OCI-LY1 (cell line): Measurements from ENCODE around the gene NR2F6.

Source experiments
- H2AFZ ChIP-seq: fragments of 200-600 bp; sonication (generic), shearing (Covaris generic); 2 replicates; pipeline ENCODE4 v1.6.0; 2014; ENCODE audit warnings: antibody characterized with exemption, mild to moderate bottlenecking, low read length
- H3F3A ChIP-seq: fragments of 200-600 bp; sonication (generic), shearing (Covaris generic); 2 replicates; pipeline ENCODE4 v1.6.0; 2014; ENCODE audit warnings: mild to moderate bottlenecking, antibody characterized with exemption, low read length, moderate library complexity; ENCODE audit not compliant: insufficient read depth
- H3K27ac ChIP-seq: fragments of 200-600 bp; sonication (generic); 2 replicates; pipeline ENCODE4 v1.5.1; 2014; ENCODE audit warnings: low read length, mixed run types, mild to moderate bottlenecking, low read depth; ENCODE audit not compliant: poor library complexity, severe bottlenecking
- H3K27me3 ChIP-seq: fragments of 200-600 bp; sonication (generic); 2 replicates; pipeline ENCODE4 v1.6.0; 2014; ENCODE audit warnings: antibody characterized with exemption, mild to moderate bottlenecking, low read length, moderate library complexity; ENCODE audit not compliant: insufficient read depth
- H3K36me3 ChIP-seq: fragments of 200-600 bp; sonication (generic); 2 replicates; pipeline ENCODE4 v1.6.1; 2014; ENCODE audit warnings: mild to moderate bottlenecking, antibody characterized with exemption, low read length, moderate library complexity, mixed read lengths; ENCODE audit not compliant: insufficient read depth
- H3K4me1 ChIP-seq: fragments of 200-600 bp; sonication (generic); 2 replicates; pipeline ENCODE4 v1.5.1; 2014; ENCODE audit warnings: mild to moderate bottlenecking, low read length, moderate library complexity; ENCODE audit not compliant: insufficient read depth, severe bottlenecking
- H3K4me2 ChIP-seq: fragments of 200-600 bp; sonication (generic), shearing (Covaris generic); 2 replicates; pipeline ENCODE4 v1.6.1; 2014; ENCODE audit warnings: low read length
- H3K4me3 ChIP-seq: fragments of 200-600 bp; sonication (generic); 2 replicates; pipeline ENCODE4 v1.5.1; 2014; ENCODE audit warnings: low read length, low read depth, mild to moderate bottlenecking, mixed read lengths; ENCODE audit not compliant: poor library complexity, severe bottlenecking
- H3K79me2 ChIP-seq: fragments of 200-600 bp; shearing (Covaris generic); 2 replicates; pipeline ENCODE4 v1.6.1; 2016; ENCODE audit warnings: mixed run types, low read length, mixed read lengths; ENCODE audit not compliant: insufficient read depth
- H3K9ac ChIP-seq: fragments of 200-600 bp; sonication (generic), shearing (Covaris generic); 2 replicates; pipeline ENCODE4 v1.6.1; 2014; ENCODE audit warnings: mild to moderate bottlenecking, low read length, mixed read lengths
- H3K9me2 ChIP-seq: fragments of 200-600 bp; sonication (generic), shearing (Covaris generic); 2 replicates; pipeline ENCODE4 v1.6.1; 2014; ENCODE audit warnings: low read depth, mild to moderate bottlenecking, low read length, mixed read lengths
- H3K9me3 ChIP-seq: fragments of 200-600 bp; shearing (Covaris generic); 2 replicates; pipeline ENCODE4 v1.6.1; 2014; ENCODE audit warnings: low read length, mixed read lengths
- H4K20me1 ChIP-seq: fragments of 200-600 bp; sonication (generic), shearing (Covaris generic); 2 replicates; pipeline ENCODE4 v1.6.0; 2016; ENCODE audit warnings: mild to moderate bottlenecking, low read length; ENCODE audit not compliant: insufficient read depth
- CTCF ChIP-seq: fragments of 200-600 bp; sonication (generic), shearing (Covaris generic); IDR thresholded peaks from 2 replicates; pipeline ENCODE4 v1.5.1; 2017; ENCODE audit warnings: mild to moderate bottlenecking, antibody characterized with exemption, low read length, moderate library complexity, mixed read lengths
- EZH2 ChIP-seq: fragments of 200-600 bp; sonication (generic), shearing (Covaris generic); IDR thresholded peaks from 2 replicates; pipeline ENCODE4 v1.8.0; 2017; ENCODE audit warnings: borderline replicate concordance, mixed run types, mild to moderate bottlenecking, antibody characterized with exemption, low read length, moderate library complexity, mixed read lengths

The NR2F6 gene

DNA sequence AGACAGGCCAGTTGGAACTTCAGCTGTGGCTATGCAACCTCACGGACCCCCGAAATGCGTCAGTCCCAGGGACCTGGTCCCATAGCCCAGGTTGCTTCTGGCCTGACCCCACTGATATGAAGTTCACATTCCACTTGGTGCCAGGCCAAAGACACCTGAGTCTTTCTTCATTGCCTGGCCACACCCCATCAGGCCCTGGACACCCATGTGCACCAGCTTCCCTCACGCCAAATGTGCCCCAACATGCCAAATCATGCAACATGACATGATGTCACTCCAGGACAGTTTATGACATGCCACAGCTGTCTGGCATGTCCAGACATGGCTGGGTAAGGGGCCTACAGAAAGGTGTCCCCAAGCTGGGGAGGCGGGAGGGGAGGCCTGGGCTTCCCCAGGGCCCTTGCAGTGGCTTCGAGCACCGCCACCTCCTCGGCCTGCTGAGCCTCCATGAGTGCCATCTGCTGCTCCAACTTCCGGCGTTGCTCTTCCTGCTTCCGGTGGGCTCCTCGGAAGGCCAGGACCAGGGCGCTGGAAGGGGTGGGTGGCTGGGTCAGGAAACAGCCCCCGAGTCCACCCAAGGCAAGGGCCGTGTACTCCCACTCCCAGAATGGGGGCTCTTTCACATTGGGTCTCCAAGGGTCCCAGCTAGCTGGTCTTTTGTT, 4.3 kb upstream of the NR2F6 start:
- H3K9me3 ChIP-seq, result no peaks in the 10 kb centered on the region
- H3K27ac ChIP-seq, result no peak overlapping the region
- H3K79me2 ChIP-seq, result no peaks in the 10 kb centered on the region
- H3K4me3 ChIP-seq, result no peak overlapping the region
- H4K20me1 ChIP-seq, result no peaks in the 10 kb centered on the region
- 0 out of 2 replicates have a peak, but pooled peaks cover 5% of the 10 kb centered on the region for H3K27me3 ChIP-seq
- H3K9ac ChIP-seq, result no peak overlapping the region
- peaks cover 8% of the 10 kb centered on the region for H3K4me1 ChIP-seq
- no peaks in the 10 kb centered on the region for H3K9me2 ChIP-seq
- no peak for TF ChIP-seq CTCF
- no peak for TF ChIP-seq EZH2
- H3K4me2 ChIP-seq, result no peak overlapping the region
- no peaks in the 10 kb centered on the region for H3K36me3 ChIP-seq
- no peak overlapping the region for H2AFZ ChIP-seq
- no peaks in the 10 kb centered on the region for H3F3A ChIP-seq

GRCh38 chr19:17248011-17248776, 2.5 kb upstream of the NR2F6 start:
- no peaks in the 10 kb centered on the region for H3K9me2 ChIP-seq
- no peak overlapping the region for H3K4me2 ChIP-seq
- TF ChIP-seq CTCF (no peak), EZH2 (no peak)
- H3K9ac ChIP-seq, result no peak overlapping the region
- no peaks in the 10 kb centered on the region for H3K9me3 ChIP-seq
- H3K27ac ChIP-seq, result no peak overlapping the region
- H2AFZ ChIP-seq, result no peak overlapping the region
- H3K36me3 ChIP-seq, result no peaks in the 10 kb centered on the region
- no peaks in the 10 kb centered on the region for H3K79me2 ChIP-seq
- H4K20me1 ChIP-seq, result no peaks in the 10 kb centered on the region
- H3K27me3 ChIP-seq, result no peaks in the 10 kb centered on the region
- H3K4me3 ChIP-seq, result no peak overlapping the region
- H3F3A ChIP-seq, result no peaks in the 10 kb centered on the region
- H3K4me1 ChIP-seq, result peaks cover 25% of the 10 kb centered on the region

DNA sequence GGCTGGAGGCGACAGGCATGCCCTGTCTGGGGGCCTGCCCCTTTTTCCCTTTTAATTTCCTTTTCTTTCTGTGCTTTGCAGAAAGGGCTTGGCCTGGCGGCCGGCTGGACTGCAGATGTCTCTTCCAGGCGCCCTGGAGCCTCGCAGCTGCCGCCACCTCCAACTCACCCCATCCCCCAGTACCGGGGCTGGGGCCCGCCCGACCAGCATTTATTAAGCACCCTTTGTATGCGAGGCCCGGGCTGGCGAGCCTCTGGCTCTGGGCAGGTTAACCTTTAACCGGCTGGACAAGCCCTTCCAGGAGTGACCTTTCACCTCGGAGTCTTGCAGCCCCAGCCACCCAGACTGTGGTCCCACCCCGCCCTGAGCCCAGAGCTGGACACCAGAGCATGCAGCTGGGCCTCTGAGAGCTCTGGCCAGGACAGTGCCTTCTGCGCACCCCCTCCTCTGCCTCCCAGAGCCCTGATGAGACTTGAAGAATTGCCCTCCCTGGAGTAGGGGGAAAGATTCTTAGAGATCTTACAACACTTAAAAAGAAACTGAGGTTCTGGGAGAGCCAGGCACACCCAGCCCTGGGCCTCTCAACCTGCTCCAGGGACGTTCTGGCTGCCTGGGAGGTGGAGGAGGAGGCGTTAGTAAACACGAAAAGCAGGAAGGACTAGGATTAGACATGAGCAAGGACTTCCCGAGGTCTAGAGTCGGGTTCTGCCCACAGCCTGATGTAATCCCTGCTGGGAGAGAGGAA, 1.1 kb upstream of the NR2F6 start:
- TF ChIP-seq CTCF (no peak), EZH2 (no peak)

More for the DNA sequence above, 1.1 kb upstream of the NR2F6 start:
- no peaks in the 10 kb centered on the region for H4K20me1 ChIP-seq
- H3K27me3 ChIP-seq, result no peaks in the 10 kb centered on the region
- H3K27ac ChIP-seq, result peak overlapping the region; percentile 80
- no peaks in the 10 kb centered on the region for H3K9me2 ChIP-seq
- H3K4me1 ChIP-seq, result peaks cover 36% of the 10 kb centered on the region
- H3K4me2 ChIP-seq, result peak overlapping the region; percentile 95
- H3K9me3 ChIP-seq, result no peaks in the 10 kb centered on the region
- H2AFZ ChIP-seq, result no peak overlapping the region
- no peaks in the 10 kb centered on the region for H3K79me2 ChIP-seq
- peak overlapping the region; percentile 79 for H3K4me3 ChIP-seq
- no peaks in the 10 kb centered on the region for H3F3A ChIP-seq
- H3K9ac ChIP-seq, result peak overlapping the region; percentile 90
- no peaks in the 10 kb centered on the region for H3K36me3 ChIP-seq
